SK-N-SH treated with all-trans-retinoic acid at 6 μM for 48 hours (cell line): ENCODE results near the gene SLC22A4.

Experiments used
- ARNTL ChIP-seq: fragments of 450-650 bp; formaldehyde crosslinking; IDR thresholded peaks from 2 replicates; pipeline ENCODE4 v1.5.0; 2020; ENCODE audit warnings: low read depth, mild to moderate bottlenecking, moderate library complexity, borderline replicate concordance
- BACH2 ChIP-seq: fragments of 250-450 bp; sonication (Bioruptor Pico); IDR thresholded peaks from 2 replicates; pipeline ENCODE4 v1.9.0; 2021; ENCODE audit warnings: mild to moderate bottlenecking, borderline replicate concordance
- CSRNP3 ChIP-seq: fragments of 250-450 bp; sonication (Bioruptor Pico); IDR thresholded peaks from 2 replicates; pipeline ENCODE4 v1.5.1; 2021; ENCODE audit warnings: mild to moderate bottlenecking, moderate library complexity
- PATZ1 ChIP-seq: fragments of 250-450 bp; sonication (Bioruptor Pico); IDR thresholded peaks from 2 replicates; pipeline ENCODE4 v1.8.0; 2020; ENCODE audit warnings: mild to moderate bottlenecking, moderate library complexity, borderline replicate concordance
- ZFP3 ChIP-seq: fragments of 250-450 bp; sonication (Bioruptor Pico); IDR thresholded peaks from 2 replicates; pipeline ENCODE4 v1.5.0; 2020; ENCODE audit warnings: mild to moderate bottlenecking, moderate library complexity

- TF ChIP-seq ARNTL (CRISPR knock-in tag) (no peak), ZFP3 (CRISPR knock-in tag) (no peak), CSRNP3 (CRISPR knock-in tag) (no peak), PATZ1 (CRISPR knock-in tag) (no peak), BACH2 (no peak)
Observed at GRCh38 chr5:132385326-132386105, 91.3 kb downstream of the SLC22A4 start.
